RWPE1 (cell line): ENCODE measurements around the gene PTER.

Source experiments
- CTCF ChIA-PET: fragments of 350-600 bp; sonication (Branson Sonifier 250); formaldehyde crosslinking; extraction: SDS; loops from one replicate; lab custom pipeline; 2021; lab: Yijun Ruan, JAX
- POLR2A ChIA-PET: fragments of 400-600 bp; formaldehyde crosslinking; extraction: SDS; loops from one replicate; lab custom pipeline; 2020; ENCODE audit warnings: antibody characterized with exemption; ENCODE audit not compliant: low non-redundant PET; lab: Yijun Ruan, JAX
- DNase-seq: peaks from one replicate; pipeline ENCODE4 v3.0.0; 2012; ENCODE audit warnings: low spot score
- H3K27ac ChIP-seq: fragments of 450-650 bp; 2 replicates; pipeline ENCODE4 v1.5.1; 2017
- CTCF ChIP-seq: fragments of 450-650 bp; conservative IDR thresholded peaks from 2 replicates; pipeline ENCODE4 v1.5.1; 2017; ENCODE audit warnings: low read depth, mild to moderate bottlenecking

Gene PTER

GRCh38 chr10:16505161-16505560 lies 68.4 kb downstream of the PTER start:
- ChIA-PET CTCF (no interaction called here), POLR2A (no interaction called here)
- H3K27ac ChIP-seq, result no peak overlapping the region
- TF ChIP-seq CTCF, result no peak
- no peak for DNase-seq

GRCh38 chr10:16509996-16510395 lies 73.2 kb downstream of the PTER start:
- CTCF ChIA-PET, result no interaction called here
- DNase-seq, result no peak
- POLR2A ChIA-PET, result no interaction called here
- H3K27ac ChIP-seq, result no peak overlapping the region
- no peak for TF ChIP-seq CTCF

GRCh38 chr10:16510843-16511242 lies 74.0 kb downstream of the PTER start:
- no peak overlapping the region for H3K27ac ChIP-seq
- no peak for DNase-seq
- no peak for TF ChIP-seq CTCF
- ChIA-PET CTCF (no interaction called here), POLR2A (no interaction called here)

GRCh38 chr10:16518822-16519221 lies 82.0 kb downstream of the PTER start:
- H3K27ac ChIP-seq, result no peak overlapping the region
- ChIA-PET CTCF (interaction anchor here (0.6 kb wide), 4 partner anchors 63 to 981 kb away, joined by 3 to 5 read pairs (median 4); no protein-coding TSS in a partner anchor), POLR2A (no interaction called here)
- DNase-seq, result no peak
- no peak for TF ChIP-seq CTCF

GRCh38 chr10:16519250-16519907 lies 82.6 kb downstream of the PTER start:
- POLR2A ChIA-PET, result no interaction called here
- DNase-seq, result no peak
- CTCF ChIA-PET, result interaction anchor here (0.6 kb wide), 3 partner anchors 62 to 981 kb away, joined by 3 to 5 read pairs (median 3); no protein-coding TSS in a partner anchor
- no peak for TF ChIP-seq CTCF
- no peak overlapping the region for H3K27ac ChIP-seq

DNA sequence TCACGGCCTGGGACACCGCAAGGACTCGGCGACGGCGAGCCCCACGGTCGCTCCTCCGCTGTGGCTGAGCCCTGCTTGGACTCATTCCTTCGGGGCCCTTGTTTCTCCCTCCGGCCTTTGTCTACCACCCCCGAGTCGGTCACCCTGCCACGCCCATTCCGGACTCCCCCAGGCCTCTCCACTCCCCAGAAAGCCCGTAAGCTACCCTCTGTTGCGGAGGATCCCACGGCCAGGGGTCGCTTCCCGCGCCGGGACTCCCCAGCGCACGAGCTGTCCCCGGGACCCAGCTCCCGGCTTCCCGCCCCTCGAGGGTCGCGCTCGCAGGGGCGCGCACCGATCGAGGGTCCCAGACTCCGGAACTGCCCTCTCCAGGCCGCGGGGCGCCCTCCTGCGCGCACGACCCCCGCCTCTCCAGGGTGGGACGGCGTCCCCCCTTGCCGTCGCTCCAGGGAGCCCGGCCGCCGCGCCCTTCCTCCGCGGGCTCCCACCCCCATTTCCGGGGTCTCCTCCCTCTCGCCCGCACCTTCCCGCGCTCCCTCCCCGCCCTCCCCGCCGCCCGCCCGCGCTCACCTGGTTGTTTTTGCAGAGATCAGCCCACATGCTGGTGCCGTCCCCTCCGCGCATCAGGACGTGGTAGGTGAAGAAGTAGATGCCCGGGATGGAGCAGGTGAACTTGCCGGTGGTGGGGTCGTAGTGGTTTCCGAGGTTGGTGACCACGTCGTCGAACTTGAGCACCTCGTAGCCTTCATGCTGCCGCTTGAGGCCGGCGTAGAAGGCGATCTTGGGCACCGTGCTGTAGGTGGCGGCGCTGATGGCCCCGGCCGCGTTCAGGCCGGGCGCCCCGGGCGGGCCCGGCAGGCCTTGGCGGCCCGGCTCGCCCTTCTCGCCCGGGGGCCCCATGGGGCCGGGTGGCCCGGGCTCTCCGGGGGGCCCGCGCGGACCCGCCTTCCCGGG lies 83.4 kb downstream of the PTER start:
- no peak for DNase-seq
- ChIA-PET CTCF (no interaction called here), POLR2A (no interaction called here)
- TF ChIP-seq CTCF, result no peak
- no peak overlapping the region for H3K27ac ChIP-seq
